Endothelial cell (in vitro differentiated cells): ENCODE measurements around the gene TMEM240. TPM values are rescaled to one million over a fixed set of nuclear protein-coding genes. Genes with fewer than 3 reads are reported as not detected.

Experiments used
- DNase-seq: peaks from one replicate; pipeline ENCODE4 v3.0.0; 2021; ENCODE audit warnings: low spot score
- H3K27ac Mint-ChIP-seq: one replicate; pipeline ENCODE4 v1.8.0; 2021; ENCODE audit warnings: mixed read lengths, inconsistent platforms; ENCODE audit not compliant: unreplicated experiment
- H3K27me3 Mint-ChIP-seq: one replicate; pipeline ENCODE4 v1.8.0; 2021; ENCODE audit warnings: mild to moderate bottlenecking, moderate library complexity, mixed read lengths, inconsistent platforms; ENCODE audit not compliant: unreplicated experiment
- H3K36me3 Mint-ChIP-seq: one replicate; pipeline ENCODE4 v1.8.0; 2021; ENCODE audit warnings: mild to moderate bottlenecking, low read depth, mixed read lengths, inconsistent platforms; ENCODE audit not compliant: unreplicated experiment
- H3K4me1 Mint-ChIP-seq: one replicate; pipeline ENCODE4 v1.8.0; 2021; ENCODE audit warnings: mild to moderate bottlenecking, mixed read lengths, inconsistent platforms; ENCODE audit not compliant: unreplicated experiment
- H3K4me3 Mint-ChIP-seq: one replicate; pipeline ENCODE4 v1.8.0; 2021; ENCODE audit warnings: mild to moderate bottlenecking, mixed read lengths, inconsistent platforms; ENCODE audit not compliant: unreplicated experiment
- H3K9me3 Mint-ChIP-seq: one replicate; pipeline ENCODE4 v1.8.0; 2021; ENCODE audit warnings: mixed read lengths, inconsistent platforms; ENCODE audit not compliant: unreplicated experiment
- total RNA-seq: library from RNA; stranded (reverse); fragmentation: NEBNext Ultra II Directional; extraction: Animal tissue kit (Norgen Biotek cat#: 25700); gene quantifications from one replicate; pipeline ENCODE4 v1.2.1, GENCODE V29; 2021; ENCODE audit not compliant: unreplicated experiment
- TF ChIP-seq, protein P1 (sequence below): fragments of 200-600 bp; sonication (generic); IDR thresholded peaks from one replicate; pipeline ENCODE4 v1.5.0; 2021; ENCODE audit warnings: antibody characterized with exemption; ENCODE audit not compliant: unreplicated experiment

Gene TMEM240
- total RNA-seq, 1 donor from 2014 or later = 6.6 TPM

GRCh38 chr1:1547011-1547410 lies 6.6 kb upstream of the TMEM240 start:
- H3K27me3 Mint-ChIP-seq = peaks cover 3% of the 10 kb centered on the region
- H3K36me3 Mint-ChIP-seq = peaks cover 10% of the 10 kb centered on the region
- TF ChIP-seq, protein P1, sequence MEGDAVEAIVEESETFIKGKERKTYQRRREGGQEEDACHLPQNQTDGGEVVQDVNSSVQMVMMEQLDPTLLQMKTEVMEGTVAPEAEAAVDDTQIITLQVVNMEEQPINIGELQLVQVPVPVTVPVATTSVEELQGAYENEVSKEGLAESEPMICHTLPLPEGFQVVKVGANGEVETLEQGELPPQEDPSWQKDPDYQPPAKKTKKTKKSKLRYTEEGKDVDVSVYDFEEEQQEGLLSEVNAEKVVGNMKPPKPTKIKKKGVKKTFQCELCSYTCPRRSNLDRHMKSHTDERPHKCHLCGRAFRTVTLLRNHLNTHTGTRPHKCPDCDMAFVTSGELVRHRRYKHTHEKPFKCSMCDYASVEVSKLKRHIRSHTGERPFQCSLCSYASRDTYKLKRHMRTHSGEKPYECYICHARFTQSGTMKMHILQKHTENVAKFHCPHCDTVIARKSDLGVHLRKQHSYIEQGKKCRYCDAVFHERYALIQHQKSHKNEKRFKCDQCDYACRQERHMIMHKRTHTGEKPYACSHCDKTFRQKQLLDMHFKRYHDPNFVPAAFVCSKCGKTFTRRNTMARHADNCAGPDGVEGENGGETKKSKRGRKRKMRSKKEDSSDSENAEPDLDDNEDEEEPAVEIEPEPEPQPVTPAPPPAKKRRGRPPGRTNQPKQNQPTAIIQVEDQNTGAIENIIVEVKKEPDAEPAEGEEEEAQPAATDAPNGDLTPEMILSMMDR = no peak
- H3K4me1 Mint-ChIP-seq = peaks cover under 1% of the 10 kb centered on the region
- no peak overlapping the region for H3K27ac Mint-ChIP-seq
- H3K9me3 Mint-ChIP-seq = no peaks in the 10 kb centered on the region
- no peak overlapping the region for H3K4me3 Mint-ChIP-seq
- no peak for DNase-seq

DNA sequence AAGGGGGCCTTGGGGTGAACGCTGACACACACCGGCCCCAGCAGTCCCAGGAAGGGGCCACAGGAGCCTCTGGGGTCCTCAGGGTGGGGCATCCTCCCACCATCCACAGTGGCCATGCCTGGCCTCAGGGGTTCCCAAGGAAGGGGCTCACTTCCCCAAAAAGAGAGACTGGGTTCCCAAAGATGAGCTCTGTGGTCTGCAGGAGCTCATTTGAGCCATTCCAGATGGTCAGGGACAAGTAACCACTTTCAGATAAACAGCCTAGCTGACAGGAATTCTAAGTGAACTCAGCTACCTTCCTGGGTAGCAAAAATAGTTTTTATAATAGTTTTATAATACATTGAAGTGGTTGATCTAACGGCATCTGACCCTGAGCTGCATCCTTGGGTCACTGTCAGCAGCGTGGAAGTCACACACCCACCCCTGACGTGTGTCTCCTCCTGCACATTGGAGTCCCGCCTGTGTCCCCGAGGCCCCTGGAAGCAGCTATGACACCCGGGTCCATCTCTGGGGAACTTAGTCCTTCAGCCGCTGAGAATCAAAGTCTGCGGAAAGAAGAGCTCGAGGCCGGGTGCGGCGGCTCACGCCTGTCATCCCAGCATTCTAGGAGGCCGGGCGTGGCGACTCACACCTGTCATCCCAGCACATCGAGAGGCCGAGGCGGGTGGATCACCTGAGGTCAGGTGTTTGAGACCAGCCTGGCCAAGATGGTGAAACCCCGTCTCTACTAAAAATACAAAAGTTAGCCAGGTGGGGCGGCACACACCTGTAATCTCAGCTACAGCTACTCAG lies 5.7 kb upstream of the TMEM240 start:
- TF ChIP-seq, protein P1 = no peak
- H3K4me1 Mint-ChIP-seq = peaks cover 8% of the 10 kb centered on the region
- no peak for DNase-seq
- no peak overlapping the region for H3K27ac Mint-ChIP-seq
- no peak overlapping the region for H3K4me3 Mint-ChIP-seq
- H3K9me3 Mint-ChIP-seq = no peaks in the 10 kb centered on the region
- peaks cover 8% of the 10 kb centered on the region for H3K27me3 Mint-ChIP-seq
- peaks cover 15% of the 10 kb centered on the region for H3K36me3 Mint-ChIP-seq

GRCh38 chr1:1544544-1544943 lies 4.1 kb upstream of the TMEM240 start:
- peaks cover 8% of the 10 kb centered on the region for H3K4me1 Mint-ChIP-seq
- TF ChIP-seq, protein P1 = no peak
- H3K27ac Mint-ChIP-seq = no peak overlapping the region
- H3K9me3 Mint-ChIP-seq = no peaks in the 10 kb centered on the region
- DNase-seq = no peak
- H3K36me3 Mint-ChIP-seq = peaks cover 15% of the 10 kb centered on the region
- H3K4me3 Mint-ChIP-seq = no peak overlapping the region
- peaks cover 8% of the 10 kb centered on the region for H3K27me3 Mint-ChIP-seq

DNA sequence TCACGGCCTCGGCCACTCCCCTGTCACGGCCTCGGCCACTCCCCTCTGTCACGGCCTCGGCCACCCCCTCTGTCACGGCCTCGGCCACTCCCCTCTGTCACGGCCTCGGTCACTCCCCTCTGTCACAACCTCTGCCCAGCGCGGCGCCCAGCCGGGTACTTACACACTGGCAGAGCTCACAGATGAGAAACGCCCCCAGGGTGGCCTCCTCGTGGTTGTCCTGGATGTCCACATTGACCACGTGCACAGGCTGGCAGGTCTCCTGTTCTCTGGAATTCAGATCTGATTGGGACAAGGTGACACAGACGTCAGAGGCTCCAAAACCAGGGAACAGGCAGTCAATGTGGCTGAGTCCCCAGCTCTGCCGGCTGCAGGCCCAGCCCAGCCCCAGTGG lies 3.3 kb upstream of the TMEM240 start:
- H3K36me3 Mint-ChIP-seq = peaks cover 15% of the 10 kb centered on the region
- H3K27ac Mint-ChIP-seq = no peak overlapping the region
- DNase-seq = no peak
- TF ChIP-seq, protein P1 = no peak
- peaks cover 10% of the 10 kb centered on the region for H3K27me3 Mint-ChIP-seq
- no peak overlapping the region for H3K4me3 Mint-ChIP-seq
- H3K4me1 Mint-ChIP-seq = peaks cover 8% of the 10 kb centered on the region
- no peaks in the 10 kb centered on the region for H3K9me3 Mint-ChIP-seq
